IMR-90 (cell line): ENCODE measurements around the gene POMGNT2. TPM values are rescaled to one million over a fixed set of nuclear protein-coding genes. Genes with fewer than 3 reads are reported as not detected.

Source experiments
- ATAC-seq: fragments of 200-7000 bp; cut with Tn5 transposase; 2 replicates; pipeline ENCODE4 v1.9.1; 2020; ENCODE audit warnings: low read depth, mild to moderate bottlenecking, moderate library complexity
- BruUV-seq: library from RNA; stranded (reverse); fragments of 400-500 nt; replicated peaks from 2 replicates; lab custom pipeline; 2021; lab: Mats Ljungman, UMichigan
- CTCF ChIA-PET: fragments of 300-600 bp; formaldehyde crosslinking; extraction: SDS; loops from one replicate; lab custom pipeline; 2021; ENCODE audit warnings: antibody characterized with exemption; lab: Yijun Ruan, JAX
- POLR2A ChIA-PET: fragments of 300-600 bp; sonication (Branson Sonifier 250); formaldehyde crosslinking; loops from one replicate; lab custom pipeline; 2022; ENCODE audit warnings: antibody characterized with exemption; ENCODE audit not compliant: unreplicated experiment; lab: Charles Lee
- DNase-seq: peaks from one replicate; pipeline ENCODE4 v3.0.0; 2013
- H2AFZ ChIP-seq: replicated peaks from 2 replicates; pipeline ENCODE3; 2013; ENCODE audit warnings: low read length, mild to moderate bottlenecking; ENCODE audit not compliant: poor library complexity
- H2AK5ac ChIP-seq: 2 replicates; pipeline ENCODE4 v1.6.1; 2013; ENCODE audit warnings: low read depth, low read length, inconsistent platforms
- H2AK9ac ChIP-seq: replicated peaks from 2 replicates; pipeline ENCODE3; 2013; ENCODE audit warnings: mild to moderate bottlenecking, low read depth, low read length, moderate library complexity; ENCODE audit not compliant: poor library complexity
- H2BK120ac ChIP-seq: 2 replicates; pipeline ENCODE4 v1.6.1; 2013; ENCODE audit warnings: low read depth, low read length, inconsistent platforms
- H2BK15ac ChIP-seq: 3 replicates; pipeline ENCODE4 v1.6.1; 2013; ENCODE audit warnings: low read depth, low read length, inconsistent platforms
- H2BK20ac ChIP-seq: 2 replicates; pipeline ENCODE4 v1.6.1; 2013; ENCODE audit warnings: low read depth, mild to moderate bottlenecking, inconsistent platforms, low read length, moderate library complexity
- H2BK5ac ChIP-seq: 2 replicates; pipeline ENCODE4 v1.6.1; 2013; ENCODE audit warnings: mild to moderate bottlenecking, low read depth, low read length, inconsistent platforms; ENCODE audit not compliant: poor library complexity, severe bottlenecking
- H3K14ac ChIP-seq: replicated peaks from 2 replicates; pipeline ENCODE4 v1.6.1; 2013; ENCODE audit warnings: low read depth, low read length, inconsistent platforms
- H3K18ac ChIP-seq: 2 replicates; pipeline ENCODE4 v1.6.1; 2013; ENCODE audit warnings: low read depth, low read length, control low read depth
- H3K23ac ChIP-seq: 2 replicates; pipeline ENCODE4 v1.6.1; 2013; ENCODE audit warnings: low read depth, low read length, inconsistent platforms
- H3K27ac ChIP-seq: 2 replicates; pipeline ENCODE4 v1.5.1; 2013; ENCODE audit warnings: mild to moderate bottlenecking, control low read depth, low read length; ENCODE audit not compliant: insufficient read depth
- H3K27me3 ChIP-seq: 2 replicates; pipeline ENCODE4 v1.6.1; 2013; ENCODE audit warnings: low read length; ENCODE audit not compliant: control insufficient read depth, insufficient read depth
- H3K36me3 ChIP-seq: 2 replicates; pipeline ENCODE4 v1.6.1; 2013; ENCODE audit warnings: low read length, mixed read lengths; ENCODE audit not compliant: control insufficient read depth, insufficient read depth
- H3K4ac ChIP-seq: 2 replicates; pipeline ENCODE4 v1.6.1; 2013; ENCODE audit warnings: low read depth, low read length, inconsistent platforms
- H3K4me1 ChIP-seq: 2 replicates; pipeline ENCODE4 v1.6.1; 2013; ENCODE audit warnings: low read length, mixed read lengths; ENCODE audit not compliant: control insufficient read depth, insufficient read depth
- H3K4me2 ChIP-seq: 2 replicates; pipeline ENCODE4 v1.6.1; 2013; ENCODE audit warnings: low read depth, mild to moderate bottlenecking, control low read depth, low read length, moderate library complexity
- H3K4me3 ChIP-seq: 2 replicates; pipeline ENCODE4 v1.5.1; 2013; ENCODE audit warnings: low read depth, mild to moderate bottlenecking, control low read depth, low read length, moderate library complexity; ENCODE audit not compliant: insufficient read depth
- H3K56ac ChIP-seq: 2 replicates; pipeline ENCODE4 v1.6.1; 2013; ENCODE audit warnings: low read length, inconsistent platforms; ENCODE audit not compliant: insufficient read depth; ENCODE audit errors: extremely low read depth
- H3K79me1 ChIP-seq, 2 experiments: 2 replicates each; pipeline ENCODE4 v1.6.1; 2013; ENCODE audit warnings: low read length in 2 of 2, inconsistent platforms in 1 of 2, low read depth in 1 of 2
- H3K9ac ChIP-seq: 2 replicates; pipeline ENCODE4 v1.6.1; 2013; ENCODE audit warnings: low read depth, low read length, control low read depth
- H3K9me1 ChIP-seq: 2 replicates; pipeline ENCODE4 v1.6.1; 2013; ENCODE audit warnings: low read length, inconsistent platforms; ENCODE audit not compliant: insufficient read depth
- H3K9me3 ChIP-seq: 2 replicates; pipeline ENCODE4 v1.6.1; 2013; ENCODE audit warnings: low read length; ENCODE audit not compliant: control insufficient read depth, insufficient read depth
- H4K20me1 ChIP-seq: 2 replicates; pipeline ENCODE4 v1.6.1; 2013; ENCODE audit warnings: low read length, inconsistent platforms; ENCODE audit not compliant: insufficient read depth
- H4K5ac ChIP-seq: 2 replicates; pipeline ENCODE4 v1.6.1; 2013; ENCODE audit warnings: mild to moderate bottlenecking, low read depth, low read length, control low read depth
- H4K8ac ChIP-seq, 2 experiments: 2 replicates each; pipeline ENCODE4 v1.6.1; 2013; ENCODE audit warnings: low read depth in 2 of 2, low read length in 2 of 2, control low read depth in 1 of 2, inconsistent platforms in 1 of 2
- H4K91ac ChIP-seq: 2 replicates; pipeline ENCODE4 v1.6.1; 2013; ENCODE audit warnings: low read depth, low read length, inconsistent platforms; ENCODE audit not compliant: insufficient read depth
- FOS ChIP-seq: fragments of 150-350 bp; IDR thresholded peaks from 2 replicates; pipeline ENCODE4 v1.6.1; 2016; ENCODE audit warnings: low read depth, low read length
- dilution Hi-C: fragments of 300-500 bp; cut with HindIII; formaldehyde crosslinking; loops from one replicate; pipeline ENCODE4 v1.14.3; 2018; ENCODE audit warnings: low sequenced_read_pairs; ENCODE audit not compliant: unreplicated experiment
- in situ Hi-C: fragments of 300-500 bp; cut with MboI; formaldehyde crosslinking; loops from 3 replicates; pipeline ENCODE4 v1.14.3; 2019; ENCODE audit warnings: low sequenced_read_pairs, inconsistent platforms, mixed read lengths
- intact Hi-C: fragments of 100-400 bp; cut with micrococcal nuclease; formaldehyde crosslinking; loops from 2 replicates; pipeline ENCODE4 v1.10.0; 2022
- polyA plus RNA-seq, 3 experiments: library from polyadenylated mRNA; depleted of rRNA; stranded (reverse); fragments of >200 nt; gene quantifications; 2 replicates each; pipeline ENCODE4 v1.2.3, GENCODE V29; 2012; ENCODE audit warnings: low replicate concordance in 1 of 3
- total RNA-seq: library from RNA; depleted of rRNA; stranded (reverse); fragments of >200 nt; gene quantifications from 2 replicates; pipeline ENCODE4 v1.2.3, GENCODE V29; 2012

POMGNT2 gene
- total and polyA plus RNA-seq, 2 of the 4 experiments (the other 2 are of a cell fraction): 7.5 to 16.2 TPM

- intact Hi-C loops: no loop called here
- Histone ChIP-seq H3K4ac (no peak overlapping the region), H4K91ac (no peak overlapping the region), H2AK9ac (no peak overlapping the region), H3K4me3 (no peak overlapping the region), H3K4me2 (no peak overlapping the region), H3K36me3 (no peaks in the 10 kb centered on the region), H4K8ac (no peak overlapping the region), H2AK5ac (no peak overlapping the region), H4K5ac (no peak overlapping the region), H4K20me1 (no peaks in the 10 kb centered on the region), H3K27me3 (no peaks in the 10 kb centered on the region; the same call in 1 of the 2 replicates), H2BK5ac (no peak overlapping the region), H3K14ac (no peak overlapping the region), H3K9ac (no peak overlapping the region), H3K9me3 (peaks cover 2% of the 10 kb centered on the region), H3K79me1 (no peaks in the 10 kb centered on the region), H3K27ac (no peak overlapping the region), H3K56ac (no peak overlapping the region), H3K18ac (no peak overlapping the region), H3K4me1 (no peaks in the 10 kb centered on the region), H2AFZ (no peak overlapping the region), H3K9me1 (no peaks in the 10 kb centered on the region), H2BK15ac (no peak overlapping the region), H2BK20ac (no peak overlapping the region), H2BK120ac (no peak overlapping the region), H3K23ac (no peak overlapping the region)
- no peak for ATAC-seq
- ChIA-PET CTCF (no interaction called here), POLR2A (no interaction called here)
- dilution Hi-C loops: no loop called here
- DNase-seq: no peak
- no peak for TF ChIP-seq FOS
- BruUV-seq: no TSS peak
- in situ Hi-C loops: no loop called here
Observed at GRCh38 chr3:43048470-43048869, 57.4 kb downstream of the POMGNT2 start.
